GM19324 (cell line): Measurements from ENCODE around the gene CCDC54.

Source experiments
- ATAC-seq: cut with Tn5 transposase; IDR thresholded peaks from one replicate; pipeline ENCODE4 v1.9.1; 2021; ENCODE audit warnings: mild to moderate bottlenecking, moderate library complexity; ENCODE audit not compliant: unreplicated experiment, low FRiP score

CCDC54 gene

DNA sequence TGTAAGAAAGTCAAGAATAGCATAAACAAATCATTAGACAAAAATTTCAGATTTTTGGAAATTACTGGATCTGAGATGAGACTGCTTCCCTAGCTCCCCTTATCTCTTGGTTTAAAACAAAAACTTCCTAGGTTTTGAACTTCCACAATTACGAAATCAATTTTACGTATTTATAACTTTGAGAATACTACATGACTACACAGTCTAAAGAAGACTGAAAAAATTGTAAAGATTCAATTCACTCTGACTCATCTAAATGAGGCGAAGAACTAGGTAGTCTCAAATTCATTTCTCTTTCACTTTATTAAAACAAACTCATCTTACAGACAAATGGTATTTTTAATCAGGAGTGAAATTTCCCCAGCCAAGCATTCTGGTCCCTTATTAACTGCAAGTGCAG lies 10.3 kb downstream of the CCDC54 start:
- ATAC-seq: no peak

DNA sequence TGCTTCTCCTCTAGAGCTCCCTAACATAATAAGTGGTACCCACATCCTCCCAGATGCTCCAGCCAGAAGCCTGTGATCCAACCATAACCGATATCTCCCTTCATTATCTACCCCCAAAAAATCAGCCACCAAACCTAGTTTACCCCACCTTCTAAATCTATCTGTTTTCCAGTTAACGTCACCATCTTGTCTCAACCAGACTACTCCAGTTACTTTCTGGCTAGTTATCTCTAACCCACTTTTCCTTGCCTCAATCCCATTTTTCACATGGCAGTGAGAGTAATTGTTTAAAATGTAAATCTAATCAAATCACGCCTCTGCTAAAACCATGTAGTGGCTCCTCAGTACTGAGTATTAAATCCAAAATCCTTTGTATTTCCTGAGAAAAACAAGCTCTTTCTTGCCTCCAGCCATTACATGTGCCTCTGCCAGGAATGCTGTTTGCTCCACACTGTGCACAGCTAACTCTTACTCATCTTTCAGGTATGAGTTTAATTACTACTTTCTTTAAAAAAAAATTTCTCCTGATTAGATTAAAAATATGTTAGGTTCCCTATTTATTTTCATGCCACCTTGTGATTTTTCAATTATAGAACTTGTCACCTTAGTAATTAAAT lies 15.4 kb downstream of the CCDC54 start:
- ATAC-seq: no peak

DNA sequence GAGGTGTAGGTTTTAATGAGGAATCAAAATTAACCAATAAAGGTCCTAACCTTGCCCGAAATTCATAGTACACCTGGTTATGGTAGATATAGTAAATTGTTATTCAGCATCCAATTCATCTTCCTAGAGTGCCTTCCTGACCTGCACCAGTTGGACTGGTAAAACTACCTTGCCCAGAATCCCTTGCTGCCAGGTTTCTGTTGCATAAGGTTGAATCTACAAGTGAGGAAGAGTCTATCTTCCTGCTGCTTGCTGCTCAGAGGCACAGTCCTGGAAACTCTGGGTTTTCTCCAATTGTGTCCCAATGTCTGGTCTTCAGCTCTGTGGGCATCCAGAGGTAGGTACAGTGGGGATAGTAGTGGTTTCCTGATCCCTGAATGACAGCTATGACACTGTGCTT lies 17.3 kb downstream of the CCDC54 start:
- ATAC-seq: no peak

DNA sequence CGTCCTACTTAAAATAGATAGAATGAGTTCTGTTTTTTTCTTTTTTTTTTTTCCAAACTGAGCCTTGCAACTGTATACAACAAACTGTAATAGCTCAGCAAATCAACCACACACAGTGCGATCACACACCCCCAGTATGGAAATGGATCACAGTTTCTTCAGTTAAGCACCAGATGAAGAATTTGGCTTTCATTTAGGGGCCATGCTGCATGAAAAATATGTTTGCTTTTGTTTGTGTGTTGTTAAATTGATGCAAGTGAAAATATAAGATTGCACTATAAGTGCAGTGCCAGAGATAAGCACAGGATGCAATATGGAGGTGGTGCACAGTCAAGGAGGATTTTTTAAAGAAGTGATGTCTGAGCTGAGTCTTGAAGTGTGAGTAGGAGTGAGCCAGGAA lies 17.8 kb downstream of the CCDC54 start:
- no peak for ATAC-seq

DNA sequence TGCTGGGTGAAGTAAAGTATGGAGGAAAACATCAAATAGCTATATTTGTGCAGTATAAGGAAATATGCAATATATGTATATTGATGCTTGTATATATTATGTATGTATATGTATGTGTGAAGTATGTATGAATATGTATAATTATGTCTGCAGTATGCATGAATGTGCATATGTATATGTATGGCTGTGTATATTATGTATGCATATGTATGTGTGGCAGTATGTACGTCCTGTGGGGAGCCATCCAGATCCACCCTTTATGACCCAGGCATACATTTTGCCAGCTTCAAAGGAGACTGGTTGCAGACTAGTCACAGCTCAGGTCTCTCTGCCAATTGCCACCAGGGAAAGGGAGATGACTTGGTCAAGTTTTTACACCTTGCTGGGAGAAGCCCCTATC lies 24.1 kb downstream of the CCDC54 start:
- no peak for ATAC-seq

DNA sequence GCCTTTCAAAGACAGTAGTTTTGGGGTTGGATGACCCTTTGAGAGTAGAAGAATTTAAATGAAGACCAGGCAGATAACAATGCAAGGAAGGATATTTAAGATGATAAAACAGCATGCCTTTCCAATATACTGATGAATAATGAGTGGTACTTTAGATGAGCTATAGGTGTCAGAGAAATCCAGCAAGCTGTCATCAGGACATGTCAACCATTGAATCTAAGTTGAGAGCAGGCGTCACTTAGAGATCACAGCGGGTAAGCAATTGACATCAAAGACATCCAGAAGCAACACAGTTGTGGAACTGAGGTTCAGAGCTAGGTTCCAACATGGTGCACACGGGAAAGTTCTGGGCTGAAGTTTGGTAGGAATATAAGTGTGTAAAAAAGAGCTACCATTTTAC lies 25.0 kb downstream of the CCDC54 start:
- no peak for ATAC-seq

DNA sequence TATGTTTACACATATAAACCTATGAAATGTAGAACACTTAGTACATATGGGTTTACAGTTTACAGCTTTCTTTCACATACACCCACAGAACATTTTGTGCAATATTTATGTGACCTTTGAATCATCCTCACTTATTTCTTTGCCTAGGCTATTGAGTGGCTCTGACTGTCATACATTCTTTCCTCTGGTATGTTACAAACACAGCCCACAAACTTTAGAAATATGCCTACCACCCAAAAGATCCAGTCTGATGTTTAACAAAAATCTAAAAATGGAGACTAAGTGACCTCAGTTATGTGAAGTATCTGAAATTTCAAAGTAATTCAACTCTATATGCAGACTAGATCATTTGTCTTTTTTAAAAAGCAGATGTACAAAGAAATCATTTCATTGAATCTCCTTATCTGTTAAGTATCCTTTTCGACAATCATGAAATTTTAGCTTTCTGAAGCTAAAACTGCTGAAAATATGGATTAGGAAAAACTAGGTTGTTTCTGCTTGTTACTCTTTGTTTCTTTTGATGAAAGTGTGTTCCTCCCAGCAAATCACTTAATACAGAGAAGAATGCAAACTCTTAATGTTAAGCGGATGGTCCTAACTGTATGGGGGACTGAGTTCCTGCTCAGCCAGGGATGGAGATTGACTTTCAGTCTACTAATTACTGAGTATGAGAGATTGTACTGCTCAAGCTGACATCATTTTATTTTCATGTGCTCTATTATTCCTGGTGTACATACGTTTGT lies 27.7 kb downstream of the CCDC54 start:
- ATAC-seq: no peak

DNA sequence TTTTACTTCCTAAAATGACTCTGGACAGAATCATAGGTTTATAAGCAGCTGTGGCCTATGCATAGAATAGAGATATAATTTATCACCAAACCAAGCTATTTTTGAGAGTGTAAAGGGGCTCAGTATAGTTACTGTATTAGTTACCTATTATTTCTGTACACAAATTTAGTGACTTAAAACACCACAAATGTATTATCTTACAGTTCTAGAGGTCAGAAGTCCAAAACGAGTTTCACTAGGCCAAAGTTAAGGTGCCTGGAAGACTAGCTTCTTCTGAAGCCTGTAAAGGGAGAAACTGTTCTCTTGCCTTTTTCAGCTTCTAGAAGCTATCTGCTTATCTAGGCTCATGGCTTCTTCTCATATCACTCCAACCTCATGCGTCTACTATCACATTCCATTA lies 30.1 kb downstream of the CCDC54 start:
- ATAC-seq: no peak

DNA sequence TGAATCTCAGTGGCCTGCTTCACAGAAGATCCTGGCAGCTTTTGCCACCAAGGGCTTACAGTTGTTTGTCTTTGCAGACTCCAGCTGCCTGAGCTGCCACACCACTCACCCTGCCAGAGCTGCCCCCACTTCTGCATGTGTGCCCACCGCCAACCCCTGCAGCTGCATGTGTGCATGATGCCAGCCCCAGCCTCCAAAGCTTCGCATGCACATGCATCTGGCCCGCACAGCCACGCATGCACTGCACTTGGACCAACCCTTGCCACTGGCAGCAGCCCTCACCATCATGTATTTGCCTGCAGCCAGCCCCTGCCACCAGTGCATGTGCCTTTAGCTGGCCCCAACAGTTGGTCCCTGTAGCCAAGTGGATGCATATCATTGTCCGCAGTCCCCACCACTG lies 31.3 kb downstream of the CCDC54 start:
- no peak for ATAC-seq

DNA sequence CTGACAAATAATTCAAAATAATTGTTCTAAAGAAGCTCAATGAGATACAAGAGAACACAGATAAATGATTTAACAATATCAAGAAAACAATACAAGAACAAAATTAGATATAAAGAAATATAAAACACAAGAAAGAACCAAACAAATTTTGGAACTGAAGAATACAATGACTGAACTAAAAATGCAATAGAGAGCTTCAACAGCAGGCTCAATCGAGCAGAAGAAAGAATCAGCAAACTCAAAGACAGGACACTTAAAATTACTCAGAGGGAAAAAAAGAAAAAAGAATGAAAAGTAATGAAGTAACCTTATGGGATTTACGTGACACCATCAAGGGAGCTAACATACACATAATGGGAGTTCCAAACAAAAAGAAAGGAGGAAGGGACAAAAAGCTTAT lies 32.1 kb downstream of the CCDC54 start:
- no peak for ATAC-seq

DNA sequence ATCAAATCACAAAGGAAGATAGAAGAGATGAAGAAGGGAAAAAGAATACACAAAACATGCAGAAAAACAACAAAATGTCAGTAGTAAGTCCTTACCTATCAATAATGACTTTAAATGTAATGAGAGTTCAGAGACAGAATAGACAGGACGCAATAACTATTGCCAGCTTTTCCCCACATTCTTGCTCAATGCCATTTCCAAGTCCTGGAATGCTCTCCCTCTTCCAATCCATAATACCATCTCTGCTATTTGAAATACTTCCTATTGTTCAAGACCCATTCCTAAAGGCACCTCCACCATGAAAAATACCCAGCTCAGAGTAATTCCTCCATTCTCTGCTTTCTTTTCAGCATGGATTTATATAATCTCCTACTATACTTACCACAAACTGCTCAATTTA lies 33.4 kb downstream of the CCDC54 start:
- ATAC-seq: no peak

DNA sequence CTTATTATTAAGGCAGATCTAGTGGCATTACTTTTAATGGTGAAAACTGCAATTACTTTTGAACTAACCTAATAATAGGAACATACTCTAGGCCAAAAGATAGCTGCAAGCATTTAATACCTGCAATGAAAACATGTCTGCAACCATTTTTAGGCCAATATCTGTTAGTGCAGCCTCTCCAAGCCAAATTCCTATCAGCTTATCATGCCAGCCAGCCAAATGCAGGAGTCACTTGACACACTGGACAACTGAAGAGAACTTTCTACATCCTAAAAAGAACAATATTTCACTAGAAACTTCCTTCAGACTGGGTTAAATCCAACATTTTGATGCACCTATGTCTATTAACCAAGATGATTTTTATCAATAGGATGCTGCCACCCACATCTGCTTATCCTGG lies 33.8 kb downstream of the CCDC54 start:
- ATAC-seq: no peak

DNA sequence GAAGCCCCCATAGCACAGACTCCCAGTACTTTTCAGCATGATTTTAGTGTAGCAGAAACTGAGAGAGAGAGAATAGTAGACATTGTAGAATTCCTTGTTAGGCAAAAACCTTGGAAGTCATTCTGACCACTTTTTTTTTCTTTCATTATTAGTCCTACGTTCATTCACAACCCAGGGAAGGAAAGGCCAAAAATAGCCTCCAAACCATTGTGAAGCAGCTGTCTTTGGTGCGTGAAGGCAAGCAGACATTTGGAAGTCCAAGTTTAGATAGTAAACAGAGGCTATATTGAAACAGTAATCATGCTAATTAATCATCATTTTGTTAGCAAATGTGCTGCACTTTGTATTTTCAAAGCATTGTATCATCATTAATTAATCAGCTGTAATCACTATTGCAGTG lies 34.5 kb downstream of the CCDC54 start:
- no peak for ATAC-seq

DNA sequence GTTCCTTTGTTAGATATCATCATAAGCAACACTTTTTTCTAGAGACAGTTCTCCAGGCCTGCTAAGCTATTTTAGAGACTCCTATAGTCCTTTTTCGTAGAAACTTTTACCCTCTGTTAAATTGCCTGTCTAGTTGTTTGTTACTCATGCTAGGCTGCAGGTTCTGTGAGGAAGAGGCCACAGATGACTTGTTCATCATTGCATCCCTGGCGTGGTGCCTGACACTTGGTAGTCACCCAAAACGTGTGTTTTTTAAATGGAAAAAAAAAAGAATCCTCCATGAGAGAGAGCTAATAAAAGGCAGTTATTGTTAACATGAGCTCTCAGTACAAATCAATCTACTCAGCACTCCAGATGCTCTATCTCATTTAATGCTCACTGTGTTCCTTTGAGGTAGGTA lies 35.1 kb downstream of the CCDC54 start:
- no peak for ATAC-seq

DNA sequence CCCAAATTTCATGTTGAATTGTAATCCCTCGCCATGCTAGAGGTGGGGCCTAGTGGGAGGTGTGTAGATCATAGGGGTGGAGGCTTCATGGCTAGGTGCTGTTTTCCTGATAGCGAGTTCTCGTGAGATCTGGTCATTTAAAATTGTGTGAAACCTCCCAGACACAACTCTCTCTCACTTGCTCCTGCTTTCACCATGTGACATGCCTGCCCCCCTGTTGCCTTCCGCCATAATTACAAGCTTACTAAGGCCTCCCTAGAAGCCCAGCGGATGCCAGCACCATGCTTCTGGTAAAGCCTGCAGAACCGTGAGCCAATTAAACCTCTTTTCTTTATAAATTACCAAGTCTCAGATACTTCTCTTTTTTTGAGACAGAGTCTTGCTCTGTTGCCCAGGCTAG lies 36.0 kb downstream of the CCDC54 start:
- no peak for ATAC-seq

DNA sequence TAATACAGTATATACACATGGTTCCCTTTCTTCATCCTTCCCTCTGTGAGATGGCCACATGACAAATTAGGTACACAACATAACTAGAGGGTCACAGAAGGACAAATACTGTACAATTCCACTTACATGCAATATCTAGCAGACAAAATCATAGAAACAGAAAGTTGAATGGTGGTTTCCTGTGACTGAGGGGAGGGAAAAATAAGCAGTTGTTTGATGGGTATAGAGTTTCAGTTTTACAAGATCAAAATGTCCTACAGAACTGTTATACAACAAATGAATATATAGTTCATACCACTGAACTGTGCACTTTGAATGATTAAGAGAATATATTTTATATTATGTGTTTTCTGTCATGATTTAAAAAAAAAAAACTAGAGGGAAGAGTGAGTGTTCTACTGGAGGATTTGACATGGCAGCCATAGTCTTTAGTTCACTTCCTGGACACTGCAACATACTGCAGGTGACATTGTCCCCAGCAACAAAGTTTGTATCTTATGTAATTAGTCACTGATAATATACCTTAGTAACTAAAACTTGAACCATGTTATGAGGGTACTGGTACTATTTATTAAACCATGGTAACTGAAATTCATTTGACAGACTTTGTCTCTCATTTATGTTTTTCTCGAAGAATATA lies 37.2 kb downstream of the CCDC54 start:
- peak; percentile 78 for ATAC-seq

DNA sequence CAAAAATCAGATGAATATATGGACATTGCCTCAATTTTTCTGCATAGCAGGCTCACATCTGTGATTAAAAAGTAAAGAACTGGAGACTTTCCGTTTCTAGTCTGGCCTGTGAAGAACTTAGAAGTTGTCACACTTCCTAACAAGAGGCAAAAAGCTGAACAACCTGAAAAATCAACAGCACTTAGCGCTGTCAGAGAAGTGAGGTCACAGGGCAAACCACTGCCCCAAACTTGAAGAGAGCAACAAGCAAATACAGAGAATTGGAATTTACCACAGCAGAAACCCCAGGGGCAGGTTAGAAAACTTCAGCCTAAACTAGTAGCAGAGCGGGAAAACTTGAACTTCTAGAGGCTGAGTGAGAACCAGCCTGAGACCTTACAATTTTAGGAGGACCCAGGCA lies 38.9 kb downstream of the CCDC54 start:
- no peak for ATAC-seq

DNA sequence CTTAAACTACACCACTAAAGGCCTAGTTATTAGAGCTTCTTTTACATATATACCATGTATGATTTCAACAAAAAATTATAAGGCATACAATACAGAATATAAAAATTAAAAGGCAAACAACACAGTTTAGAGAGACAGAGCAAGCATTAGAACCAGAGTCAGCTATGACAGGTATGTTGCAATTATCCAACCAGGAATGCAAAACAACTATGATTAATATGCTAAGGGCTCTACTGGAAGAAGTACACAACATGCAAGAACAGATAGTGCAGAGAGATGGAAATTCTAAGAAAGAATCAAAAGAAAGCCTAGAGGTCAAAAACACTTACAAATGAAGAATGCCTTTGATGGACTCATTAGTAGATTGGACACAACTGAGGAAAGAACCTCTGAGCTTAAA lies 39.6 kb downstream of the CCDC54 start:
- ATAC-seq: no peak

DNA sequence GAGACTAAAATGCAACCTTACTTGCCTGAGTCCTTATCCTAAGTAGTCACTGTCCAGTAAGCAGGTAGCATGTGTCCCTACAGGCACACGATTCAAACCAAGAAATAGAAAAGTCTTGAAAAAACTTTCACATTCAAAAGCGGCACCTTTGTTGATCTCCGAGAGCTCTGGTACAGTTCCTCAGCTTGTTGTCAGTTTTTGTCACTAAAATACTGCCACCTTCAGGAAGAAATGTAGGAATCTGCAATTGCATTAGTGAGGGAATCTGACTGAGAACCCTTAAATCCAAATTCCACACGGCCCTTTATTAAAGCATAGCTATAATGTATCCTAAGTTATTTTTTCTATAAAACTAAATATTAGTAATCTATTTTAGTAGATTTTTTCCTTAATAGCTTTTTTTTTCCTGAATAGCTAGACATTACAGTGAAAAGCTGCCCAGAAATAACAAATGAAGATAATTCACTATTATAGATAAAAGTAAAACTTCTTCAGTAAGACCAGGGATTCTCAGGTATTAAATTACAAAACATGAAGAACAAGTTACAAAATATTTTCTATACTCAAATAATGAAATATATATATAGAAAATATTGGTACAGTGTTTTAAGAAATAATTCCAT lies 44.0 kb downstream of the CCDC54 start:
- peak; percentile 91 for ATAC-seq

DNA sequence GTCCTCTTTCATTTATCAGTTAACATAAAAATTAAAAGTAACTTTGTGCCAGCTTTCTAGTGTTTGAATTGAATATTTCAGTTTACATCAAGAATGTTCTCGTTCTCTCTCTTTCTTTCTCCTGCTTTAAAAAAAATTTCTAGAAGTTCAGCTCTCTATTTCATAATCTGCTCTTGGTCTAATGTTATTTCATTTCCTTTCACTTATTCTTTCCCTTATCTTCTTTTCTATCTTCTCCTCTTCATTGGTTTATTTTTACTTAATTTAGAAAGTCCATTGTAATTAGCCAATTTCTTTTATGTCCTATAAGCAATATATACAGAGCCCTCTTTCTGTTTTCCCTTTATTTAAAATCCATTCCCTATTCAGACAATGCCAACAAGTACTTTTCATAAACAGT lies 44.6 kb downstream of the CCDC54 start:
- ATAC-seq: no peak

DNA sequence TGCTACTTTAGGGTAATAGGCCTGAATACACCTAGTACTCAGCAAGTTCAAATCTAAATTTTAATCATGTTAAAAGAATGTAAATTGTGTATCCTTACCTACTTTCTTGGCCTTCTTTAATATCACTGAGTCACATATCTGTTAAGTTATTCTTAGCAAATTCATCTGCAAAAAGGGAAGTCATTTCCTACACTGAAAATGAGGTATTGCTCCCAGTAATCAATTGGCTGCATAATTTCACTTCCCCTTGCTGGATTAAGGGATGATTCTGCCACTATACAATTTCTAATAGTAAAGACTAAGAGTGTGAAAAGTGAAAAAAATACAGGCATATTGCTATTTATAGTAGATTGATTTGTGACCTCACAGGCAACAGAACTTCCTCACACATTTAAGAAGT lies 47.8 kb downstream of the CCDC54 start:
- ATAC-seq: no peak

DNA sequence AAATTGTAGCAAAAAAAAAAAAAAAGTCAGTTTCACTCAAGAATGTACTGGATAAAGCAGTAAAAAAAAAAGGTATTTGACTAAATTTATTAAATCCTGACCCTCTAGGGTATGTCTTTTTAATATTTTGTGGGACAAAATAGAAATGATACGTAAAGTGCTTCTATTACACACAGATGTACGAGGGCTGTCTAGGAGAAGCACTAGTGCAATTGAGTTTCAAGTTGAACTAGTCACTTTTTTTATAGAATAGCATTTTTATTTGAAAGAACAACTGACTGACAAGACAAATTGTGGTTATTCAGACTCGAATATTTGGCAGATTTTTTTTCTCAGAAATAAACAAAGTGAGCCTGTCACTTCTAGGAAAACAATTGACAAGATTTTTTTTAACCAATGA lies 49.0 kb downstream of the CCDC54 start:
- ATAC-seq: no peak
